Left hindlimb (tissue), 1 donor: ENCODE measurements around the gene RADX.

Experiments
- DNase-seq: peaks from one replicate; pipeline ENCODE4 v3.0.0-alpha.2; 2018

Gene RADX

GRCh38 chrX:106692425-106693065, 80.8 kb downstream of the RADX start:
- no peak for DNase-seq

GRCh38 chrX:106696502-106696901, 84.7 kb downstream of the RADX start:
- no peak for DNase-seq

- no peak for DNase-seq
Measured at GRCh38 chrX:106698693-106699092, 86.9 kb downstream of the RADX start.

- DNase-seq, result no peak
Measured at GRCh38 chrX:106702636-106703035, 90.9 kb downstream of the RADX start.

- no peak for DNase-seq
Measured at GRCh38 chrX:106706466-106706865, 94.7 kb downstream of the RADX start.

GRCh38 chrX:106707771-106708454, 96.1 kb downstream of the RADX start:
- DNase-seq, result no peak

GRCh38 chrX:106710771-106711170, 99.0 kb downstream of the RADX start:
- DNase-seq, result no peak

- DNase-seq, result no peak
Measured at GRCh38 chrX:106711375-106711774, 99.6 kb downstream of the RADX start.

- no peak for DNase-seq
Measured at GRCh38 chrX:106716004-106716403, 104.2 kb downstream of the RADX start.

- no peak for DNase-seq
Measured at GRCh38 chrX:106716463-106716862, 104.7 kb downstream of the RADX start.

- no peak for DNase-seq
Measured at GRCh38 chrX:106718709-106719108, 106.9 kb downstream of the RADX start.

GRCh38 chrX:106725931-106726330, 114.2 kb downstream of the RADX start:
- no peak for DNase-seq

- DNase-seq, result peak; percentile 25
Measured at GRCh38 chrX:106726485-106727437, 115.0 kb downstream of the RADX start, which contains the start of gene RNF128. Gene RNF128, plus strand, starts transcription at chrX:106726701. Its CDS starts 213 bp downstream, at chrX:106726914.

GRCh38 chrX:106728337-106728736, 116.6 kb downstream of the RADX start:
- no peak for DNase-seq
